Prostate gland (tissue), 2 donors: ENCODE data around the gene RBCK1.

ENCODE experiments used
- POLR2A ChIP-seq: fragments of 450-650 bp; IDR thresholded peaks from one replicate; pipeline ENCODE4 v1.6.1; 2016; ENCODE audit warnings: antibody characterized with exemption, mild to moderate bottlenecking
- POLR2AphosphoS5 ChIP-seq: sonication (generic); formaldehyde crosslinking; IDR thresholded peaks from one replicate; pipeline ENCODE4 v1.6.1; 2017; ENCODE audit warnings: antibody characterized with exemption
- TF ChIP-seq, protein P1 (sequence below), 4 experiments: fragments of 200-600 bp in 2 of 4; fragments of 450-650 bp in 2 of 4; sonication (generic) in 2 of 4; IDR thresholded peaks; 1 replicate in 3 of 4; 2 replicates in 1 of 4; pipeline ENCODE4 v1.5.1; 2016 to 2019; ENCODE audit warnings: antibody characterized with exemption in 4 of 4, mild to moderate bottlenecking in 2 of 4, moderate library complexity in 2 of 4

GRCh38 chr20:478010-478948 is 70.2 kb downstream of the RBCK1 start:
- TF ChIP-seq, protein P1, sequence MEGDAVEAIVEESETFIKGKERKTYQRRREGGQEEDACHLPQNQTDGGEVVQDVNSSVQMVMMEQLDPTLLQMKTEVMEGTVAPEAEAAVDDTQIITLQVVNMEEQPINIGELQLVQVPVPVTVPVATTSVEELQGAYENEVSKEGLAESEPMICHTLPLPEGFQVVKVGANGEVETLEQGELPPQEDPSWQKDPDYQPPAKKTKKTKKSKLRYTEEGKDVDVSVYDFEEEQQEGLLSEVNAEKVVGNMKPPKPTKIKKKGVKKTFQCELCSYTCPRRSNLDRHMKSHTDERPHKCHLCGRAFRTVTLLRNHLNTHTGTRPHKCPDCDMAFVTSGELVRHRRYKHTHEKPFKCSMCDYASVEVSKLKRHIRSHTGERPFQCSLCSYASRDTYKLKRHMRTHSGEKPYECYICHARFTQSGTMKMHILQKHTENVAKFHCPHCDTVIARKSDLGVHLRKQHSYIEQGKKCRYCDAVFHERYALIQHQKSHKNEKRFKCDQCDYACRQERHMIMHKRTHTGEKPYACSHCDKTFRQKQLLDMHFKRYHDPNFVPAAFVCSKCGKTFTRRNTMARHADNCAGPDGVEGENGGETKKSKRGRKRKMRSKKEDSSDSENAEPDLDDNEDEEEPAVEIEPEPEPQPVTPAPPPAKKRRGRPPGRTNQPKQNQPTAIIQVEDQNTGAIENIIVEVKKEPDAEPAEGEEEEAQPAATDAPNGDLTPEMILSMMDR (IDR thresholded peaks at IDR 0.05), result no peak
- TF ChIP-seq POLR2A (no peak), POLR2AphosphoS5 (no peak)
